Measurements from ENCODE around the gene SLC12A4.
"Not testable (repeated sequence)": the region's sequence is repeated elsewhere in the genome, so short reads cannot be mapped to it uniquely, and the experiment has no call there.

The SLC12A4 gene

GRCh38 chr16:67924140-67924906 is 44.1 kb downstream of the SLC12A4 start:
- DNase-seq, result no peak

GRCh38 chr16:67923414-67924116 is 44.9 kb downstream of the SLC12A4 start:
- no peak for DNase-seq

GRCh38 chr16:67922740-67923139 is 45.7 kb downstream of the SLC12A4 start:
- DNase-seq, result no peak

GRCh38 chr16:67922221-67922620 is 46.2 kb downstream of the SLC12A4 start:
- no peak for DNase-seq

- no peak for DNase-seq
Observed at GRCh38 chr16:67919622-67920221, 48.7 kb downstream of the SLC12A4 start.

- DNase-seq, result peak; percentile 8
Observed at GRCh38 chr16:67917852-67918236, 50.6 kb downstream of the SLC12A4 start.

- DNase-seq, result no peak
Observed at GRCh38 chr16:67917140-67917851, 51.1 kb downstream of the SLC12A4 start.

GRCh38 chr16:67915831-67916723 is 52.4 kb downstream of the SLC12A4 start:
- no peak for DNase-seq

- DNase-seq, result not testable (repeated sequence)
Observed at GRCh38 chr16:67915496-67915769, 53.0 kb downstream of the SLC12A4 start.

- DNase-seq, result no peak
Observed at GRCh38 chr16:67914758-67915495, 53.5 kb downstream of the SLC12A4 start.

- DNase-seq, result no peak
Observed at GRCh38 chr16:67910158-67910557, 58.3 kb downstream of the SLC12A4 start.

- no peak for DNase-seq
Observed at GRCh38 chr16:67909056-67909742, 59.2 kb downstream of the SLC12A4 start.

GRCh38 chr16:67907397-67908180 is 60.8 kb downstream of the SLC12A4 start:
- no peak for DNase-seq

- no peak for DNase-seq
Observed at GRCh38 chr16:67902831-67903230, 65.6 kb downstream of the SLC12A4 start.

- no peak for DNase-seq
Observed at GRCh38 chr16:67901734-67902133, 66.7 kb downstream of the SLC12A4 start.

GRCh38 chr16:67897231-67897630 is 71.2 kb downstream of the SLC12A4 start:
- no peak for DNase-seq

- DNase-seq, result no peak
Observed at GRCh38 chr16:67893743-67894399, 74.6 kb downstream of the SLC12A4 start.
